Upper lobe of left lung (tissue), 4 donors: ENCODE measurements around the gene RASA3.

Source experiments
- EP300 ChIP-seq, 4 donors: sonication (generic); formaldehyde crosslinking; IDR thresholded peaks; one replicate each; pipeline ENCODE4 v1.5.1; 2017; ENCODE audit warnings: antibody characterized with exemption in 4 of 4, control low read depth in 2 of 4
- POLR2A ChIP-seq, 4 donors: fragments of 450-650 bp; IDR thresholded peaks; one replicate each; pipeline ENCODE4 v1.5.1; 2016 to 2017; ENCODE audit warnings: antibody characterized with exemption in 4 of 4, mild to moderate bottlenecking in 2 of 4
- POLR2AphosphoS5 ChIP-seq, 2 donors: sonication (generic); formaldehyde crosslinking; IDR thresholded peaks; one replicate each; pipeline ENCODE4 v1.5.1; 2017; ENCODE audit warnings: antibody characterized with exemption in 2 of 2
- TF ChIP-seq, protein P1 (sequence below), 6 experiments: fragments of 450-650 bp in 4 of 6; fragments of 200-600 bp in 2 of 6; sonication (generic) in 2 of 6; IDR thresholded peaks; one replicate each; pipeline ENCODE4 v1.5.1; 2016 to 2019; ENCODE audit warnings: antibody characterized with exemption in 6 of 6

DNA sequence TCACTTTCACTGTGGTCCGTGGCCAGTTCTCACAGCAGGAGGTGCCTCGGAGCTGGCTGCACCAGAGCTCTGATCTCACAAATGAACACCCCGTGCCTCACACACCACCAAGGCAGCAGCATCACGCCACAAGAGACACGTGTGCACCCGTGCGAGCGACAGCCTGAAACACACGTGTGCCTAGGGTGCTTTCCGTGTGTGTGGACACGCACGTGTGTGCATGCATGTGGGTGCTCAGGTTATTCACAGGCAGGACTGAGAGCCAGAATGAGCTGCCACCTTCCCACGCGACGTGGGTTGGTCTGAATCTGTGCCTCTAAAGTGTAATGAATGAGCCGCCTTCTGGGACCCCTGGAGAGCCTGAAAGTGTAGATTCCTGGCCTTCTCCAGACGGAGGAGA is 90.9 kb downstream of the RASA3 start:
- TF ChIP-seq, protein P1, sequence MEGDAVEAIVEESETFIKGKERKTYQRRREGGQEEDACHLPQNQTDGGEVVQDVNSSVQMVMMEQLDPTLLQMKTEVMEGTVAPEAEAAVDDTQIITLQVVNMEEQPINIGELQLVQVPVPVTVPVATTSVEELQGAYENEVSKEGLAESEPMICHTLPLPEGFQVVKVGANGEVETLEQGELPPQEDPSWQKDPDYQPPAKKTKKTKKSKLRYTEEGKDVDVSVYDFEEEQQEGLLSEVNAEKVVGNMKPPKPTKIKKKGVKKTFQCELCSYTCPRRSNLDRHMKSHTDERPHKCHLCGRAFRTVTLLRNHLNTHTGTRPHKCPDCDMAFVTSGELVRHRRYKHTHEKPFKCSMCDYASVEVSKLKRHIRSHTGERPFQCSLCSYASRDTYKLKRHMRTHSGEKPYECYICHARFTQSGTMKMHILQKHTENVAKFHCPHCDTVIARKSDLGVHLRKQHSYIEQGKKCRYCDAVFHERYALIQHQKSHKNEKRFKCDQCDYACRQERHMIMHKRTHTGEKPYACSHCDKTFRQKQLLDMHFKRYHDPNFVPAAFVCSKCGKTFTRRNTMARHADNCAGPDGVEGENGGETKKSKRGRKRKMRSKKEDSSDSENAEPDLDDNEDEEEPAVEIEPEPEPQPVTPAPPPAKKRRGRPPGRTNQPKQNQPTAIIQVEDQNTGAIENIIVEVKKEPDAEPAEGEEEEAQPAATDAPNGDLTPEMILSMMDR (IDR thresholded peaks at IDR 0.05), result no peak
- no peak for TF ChIP-seq EP300 (IDR thresholded peaks at IDR 0.05)
- TF ChIP-seq POLR2A (IDR thresholded peaks at IDR 0.05), result no peak
- TF ChIP-seq POLR2AphosphoS5 (IDR thresholded peaks at IDR 0.05), result no peak
